HG03175 (cell line): Measurements from ENCODE around the gene CD164.
"Not testable (repeated sequence)": the region's sequence is repeated elsewhere in the genome, so short reads cannot be mapped to it uniquely, and the experiment has no call there.

ENCODE experiments used
- ATAC-seq: cut with Tn5 transposase; IDR thresholded peaks from one replicate; pipeline ENCODE4 v1.9.1; 2021; ENCODE audit warnings: mild to moderate bottlenecking, moderate library complexity; ENCODE audit not compliant: unreplicated experiment

The CD164 gene

GRCh38 chr6:109377717-109378116 lies 4.5 kb downstream of the CD164 start:
- no peak for ATAC-seq

GRCh38 chr6:109374326-109374892 lies 7.9 kb downstream of the CD164 start:
- no peak for ATAC-seq

- peak; percentile 94 for ATAC-seq
These were observed 8.5 kb downstream of the CD164 start for GRCh38 chr6:109373762-109374161.

- ATAC-seq, result peak; percentile 2
These were observed 8.9 kb downstream of the CD164 start for GRCh38 chr6:109373331-109373730.

- ATAC-seq, result no peak
These were observed 10.1 kb downstream of the CD164 start for GRCh38 chr6:109372130-109372529.

GRCh38 chr6:109370792-109371191 lies 11.5 kb downstream of the CD164 start:
- ATAC-seq, result no peak

GRCh38 chr6:109370336-109370735 lies 11.9 kb downstream of the CD164 start:
- ATAC-seq, result no peak

GRCh38 chr6:109369728-109370127 lies 12.5 kb downstream of the CD164 start:
- ATAC-seq, result no peak

GRCh38 chr6:109364382-109365078 lies 17.7 kb downstream of the CD164 start:
- not testable (repeated sequence) for ATAC-seq

- no peak for ATAC-seq
These were observed 18.5 kb downstream of the CD164 start for GRCh38 chr6:109363753-109364152.

GRCh38 chr6:109362102-109362884 lies 20.0 kb downstream of the CD164 start:
- ATAC-seq, result no peak

GRCh38 chr6:109360791-109361190 lies 21.5 kb downstream of the CD164 start:
- ATAC-seq, result no peak

GRCh38 chr6:109360281-109360680 lies 22.0 kb downstream of the CD164 start:
- no peak for ATAC-seq

GRCh38 chr6:109359248-109359647 lies 23.0 kb downstream of the CD164 start:
- ATAC-seq, result no peak

- no peak for ATAC-seq
These were observed 24.1 kb downstream of the CD164 start for GRCh38 chr6:109358204-109358603.

GRCh38 chr6:109356237-109356636 lies 26.0 kb downstream of the CD164 start:
- ATAC-seq, result no peak

- no peak for ATAC-seq
These were observed 30.8 kb downstream of the CD164 start for GRCh38 chr6:109351231-109352130.

GRCh38 chr6:109349419-109349987 lies 32.8 kb downstream of the CD164 start:
- ATAC-seq, result no peak

- ATAC-seq, result no peak
These were observed 34.0 kb downstream of the CD164 start for GRCh38 chr6:109348226-109348625.

- no peak for ATAC-seq
These were observed 34.5 kb downstream of the CD164 start for GRCh38 chr6:109347779-109348178.

- ATAC-seq, result no peak
These were observed 36.3 kb downstream of the CD164 start for GRCh38 chr6:109345986-109346385.
